HEK293 (cell line): ENCODE results near the gene CNN1.

Source experiments
- CTCF ChIA-PET: fragments of 350-600 bp; formaldehyde crosslinking; extraction: SDS; loops from one replicate; lab custom pipeline; 2021; ENCODE audit warnings: antibody characterized with exemption; lab: Yijun Ruan, JAX
- POLR2A ChIA-PET: fragments of 300-600 bp; formaldehyde crosslinking; extraction: SDS; loops from one replicate; lab custom pipeline; 2020; ENCODE audit warnings: antibody characterized with exemption, inconsistent platforms; lab: Yijun Ruan, JAX
- H3K27ac ChIP-seq: fragments of 200-500 bp; sonication (Bioruptor generic); 2 replicates; pipeline ENCODE4 v1.5.1; 2014; ENCODE audit warnings: low read depth, low read length, control low read depth, inconsistent platforms; ENCODE audit errors: extremely low read depth
- H3K36me3 ChIP-seq, 2 experiments: fragments of 200-500 bp in 1 of 2; sonication (Bioruptor generic) in 1 of 2; 1 replicate in 1 of 2; 2 replicates in 1 of 2; pipeline ENCODE4 v1.5.1; 2014 to 2017; ENCODE audit warnings: inconsistent platforms in 2 of 2, low read length in 2 of 2; ENCODE audit not compliant: control insufficient read depth in 2 of 2, insufficient read depth in 1 of 2
- H3K4me1 ChIP-seq: fragments of 200-500 bp; sonication (Bioruptor generic); 2 replicates; pipeline ENCODE4 v1.5.1; 2014; ENCODE audit warnings: mild to moderate bottlenecking, low read length, inconsistent platforms; ENCODE audit not compliant: control insufficient read depth, insufficient read depth
- H3K4me3 ChIP-seq: 2 replicates; pipeline ENCODE4 v1.5.1; 2011; ENCODE audit warnings: low read depth, mild to moderate bottlenecking, control low read depth, low read length, moderate library complexity
- H3K9me3 ChIP-seq: fragments of 200-500 bp; sonication (Bioruptor generic); 2 replicates; pipeline ENCODE4 v1.5.1; 2014; ENCODE audit warnings: low read depth, low read length, inconsistent platforms; ENCODE audit not compliant: control insufficient read depth, insufficient read depth
- BCL11B ChIP-seq: fragments of 450-650 bp; formaldehyde crosslinking; IDR thresholded peaks from 2 replicates; pipeline ENCODE4 v1.5.1; 2016; ENCODE audit warnings: low read depth, missing biosample characterization, missing genetic modification characterization
- KLF17 ChIP-seq: fragments of 450-650 bp; formaldehyde crosslinking; IDR thresholded peaks from 2 replicates; pipeline ENCODE4 v1.5.1; 2016; ENCODE audit warnings: missing biosample characterization, missing genetic modification characterization
- PATZ1 ChIP-seq: fragments of 450-650 bp; formaldehyde crosslinking; IDR thresholded peaks from 2 replicates; pipeline ENCODE4 v1.5.1; 2016; ENCODE audit warnings: missing biosample characterization, missing genetic modification characterization
- PRDM2 ChIP-seq: fragments of 450-650 bp; formaldehyde crosslinking; IDR thresholded peaks from 2 replicates; pipeline ENCODE4 v1.5.1; 2016; ENCODE audit warnings: missing biosample characterization, missing genetic modification characterization, borderline replicate concordance
- SETDB1 ChIP-seq: IDR thresholded peaks from one replicate; pipeline ENCODE4 v1.6.1; 2017; ENCODE audit warnings: mild to moderate bottlenecking, low read length, moderate library complexity, mixed read lengths; ENCODE audit not compliant: insufficient read length
- ZBTB21 ChIP-seq: fragments of 450-650 bp; formaldehyde crosslinking; IDR thresholded peaks from 2 replicates; pipeline ENCODE4 v1.5.1; 2017; ENCODE audit warnings: missing biosample characterization, missing genetic modification characterization
- ZFHX2 ChIP-seq: fragments of 450-650 bp; formaldehyde crosslinking; conservative IDR thresholded peaks from 2 replicates; pipeline ENCODE4 v1.5.1; 2016; ENCODE audit warnings: missing biosample characterization, missing genetic modification characterization
- ZNF10 ChIP-seq: fragments of 450-650 bp; formaldehyde crosslinking; IDR thresholded peaks from 2 replicates; pipeline ENCODE4 v1.5.1; 2017; ENCODE audit warnings: missing biosample characterization, missing genetic modification characterization
- ZNF148 ChIP-seq: fragments of 450-650 bp; formaldehyde crosslinking; IDR thresholded peaks from 2 replicates; pipeline ENCODE4 v1.5.0; 2017; ENCODE audit warnings: missing biosample characterization, missing genetic modification characterization, borderline replicate concordance
- ZNF16 ChIP-seq: fragments of 450-650 bp; formaldehyde crosslinking; IDR thresholded peaks from 2 replicates; pipeline ENCODE4 v1.5.1; 2016; ENCODE audit warnings: low read depth, missing biosample characterization, missing genetic modification characterization
- ZNF214 ChIP-seq: fragments of 450-650 bp; formaldehyde crosslinking; IDR thresholded peaks from 2 replicates; pipeline ENCODE4 v1.5.1; 2017; ENCODE audit warnings: missing biosample characterization, mild to moderate bottlenecking, missing genetic modification characterization, borderline replicate concordance
- ZNF223 ChIP-seq: fragments of 450-650 bp; formaldehyde crosslinking; IDR thresholded peaks from 2 replicates; pipeline ENCODE4 v1.5.1; 2016; ENCODE audit warnings: missing biosample characterization, missing genetic modification characterization
- ZNF292 ChIP-seq: fragments of 450-650 bp; formaldehyde crosslinking; IDR thresholded peaks from 2 replicates; pipeline ENCODE4 v1.5.1; 2016; ENCODE audit warnings: low read depth, missing biosample characterization, missing genetic modification characterization, borderline replicate concordance
- ZNF324 ChIP-seq: fragments of 450-650 bp; formaldehyde crosslinking; IDR thresholded peaks from 2 replicates; pipeline ENCODE4 v1.5.1; 2016; ENCODE audit warnings: missing biosample characterization, missing genetic modification characterization
- ZNF335 ChIP-seq: fragments of 450-650 bp; formaldehyde crosslinking; conservative IDR thresholded peaks from 2 replicates; pipeline ENCODE4 v1.5.1; 2016; ENCODE audit warnings: missing biosample characterization, missing genetic modification characterization
- ZNF398 ChIP-seq: fragments of 450-650 bp; formaldehyde crosslinking; IDR thresholded peaks from 2 replicates; pipeline ENCODE4 v1.5.1; 2017; ENCODE audit warnings: missing biosample characterization, missing genetic modification characterization
- ZNF48 ChIP-seq: fragments of 450-650 bp; formaldehyde crosslinking; IDR thresholded peaks from 2 replicates; pipeline ENCODE4 v1.5.1; 2016; ENCODE audit warnings: missing biosample characterization, missing genetic modification characterization
- ZNF549 ChIP-seq: fragments of 450-650 bp; IDR thresholded peaks from 2 replicates; pipeline ENCODE4 v1.5.1; 2018; ENCODE audit warnings: missing biosample characterization, missing genetic modification characterization, mild to moderate bottlenecking, inconsistent platforms, moderate library complexity
- ZNF624 ChIP-seq: fragments of 450-650 bp; formaldehyde crosslinking; IDR thresholded peaks from 2 replicates; pipeline ENCODE4 v1.5.1; 2017; ENCODE audit warnings: missing biosample characterization, missing genetic modification characterization
- ZNF707 ChIP-seq: fragments of 450-650 bp; formaldehyde crosslinking; IDR thresholded peaks from 2 replicates; pipeline ENCODE4 v1.5.1; 2016; ENCODE audit warnings: missing biosample characterization, missing genetic modification characterization
- ZSCAN5A ChIP-seq: fragments of 450-650 bp; formaldehyde crosslinking; IDR thresholded peaks from 2 replicates; pipeline ENCODE4 v1.5.1; 2016; ENCODE audit warnings: missing biosample characterization, missing genetic modification characterization

The CNN1 gene

GRCh38 chr19:11505504-11506100 is 33.0 kb upstream of the CNN1 start, which contains the start of gene ZNF653:
Gene ZNF653 (minus strand): TSS chr19:11505839. CDS start chr19:11505786, 53 bp downstream.
- POLR2A ChIA-PET: interaction anchor here (0.6 to 1.7 kb wide), 2 partner anchors 23 to 53 kb away, joined by 3 to 5 read pairs; partner anchors contain the start of genes ECSIT and ELOF1
- H3K4me3 ChIP-seq: peak within 1 kb of the TSS; percentile 64
- CTCF ChIA-PET: no interaction called here
- no peaks in the 10 kb centered on the region; a peak in 1 of 3 replicates for H3K36me3 ChIP-seq
- H3K27ac ChIP-seq: peak within 1 kb of the TSS; percentile 88; the same call in 1 of the 2 replicates
- H3K9me3 ChIP-seq: no peaks in the 10 kb centered on the region
- peaks cover 6% of the 10 kb centered on the region for H3K4me1 ChIP-seq
- TF ChIP-seq ZNF324: no peak
- TF ChIP-seq ZNF398 (tag by site-specific recombination): peak; percentile 78
- TF ChIP-seq PATZ1: no peak
- no peak for TF ChIP-seq ZNF707 (tag by site-specific recombination)
- no peak for TF ChIP-seq ZNF292
- TF ChIP-seq ZNF335: peak; percentile 93
- TF ChIP-seq SETDB1: no peak
- no peak for TF ChIP-seq ZNF214
- TF ChIP-seq ZNF10 (tag by site-specific recombination): no peak
- no peak for TF ChIP-seq ZBTB21
- 0 out of 2 replicates have a peak, but pooled peaks have one; percentile 35 for TF ChIP-seq KLF17 (tag by site-specific recombination)
- no peak for TF ChIP-seq ZNF223 (tag by site-specific recombination)
- peak; percentile 82 for TF ChIP-seq ZFHX2
- no peak for TF ChIP-seq PRDM2 (tag by site-specific recombination)
- TF ChIP-seq ZNF624: no peak
- TF ChIP-seq ZNF16 (tag by site-specific recombination): no peak
- no peak for TF ChIP-seq ZNF549 (tag by site-specific recombination)
- TF ChIP-seq ZNF148 (tag by site-specific recombination): no peak
- TF ChIP-seq ZSCAN5A (tag by site-specific recombination): 0 out of 2 replicates have a peak, but pooled peaks have one; percentile 62
- no peak for TF ChIP-seq ZNF48
- TF ChIP-seq BCL11B (tag by site-specific recombination): no peak
